Mesenchymal stem cell (in vitro differentiated cells and primary cell): ENCODE results near the gene MACROD2.

ENCODE experiments used
- DNase-seq: peaks from one replicate; pipeline ENCODE4 v3.0.0-alpha.2; 2013
- H2AFZ ChIP-seq: one replicate; pipeline ENCODE4 v1.6.1; 2013; ENCODE audit warnings: low read depth, mild to moderate bottlenecking, control low read depth, inconsistent platforms, low read length, moderate library complexity
- H2AK5ac ChIP-seq: 2 replicates; pipeline ENCODE4 v1.6.1; 2013; ENCODE audit warnings: low read length, moderate library complexity, mild to moderate bottlenecking, inconsistent platforms; ENCODE audit not compliant: severe bottlenecking
- H2BK120ac ChIP-seq: one replicate; pipeline ENCODE4 v1.6.1; 2013; ENCODE audit warnings: low read depth, mild to moderate bottlenecking, inconsistent platforms, low read length, moderate library complexity
- H2BK12ac ChIP-seq, 2 experiments: one replicate each; pipeline ENCODE4 v1.6.1; 2013; ENCODE audit warnings: inconsistent platforms in 2 of 2, low read length in 2 of 2, mild to moderate bottlenecking in 2 of 2, moderate library complexity in 2 of 2, control low read depth in 1 of 2
- H2BK15ac ChIP-seq: one replicate; pipeline ENCODE4 v1.6.1; 2013; ENCODE audit warnings: mild to moderate bottlenecking, low read depth, inconsistent platforms; ENCODE audit not compliant: poor library complexity, severe bottlenecking
- H2BK5ac ChIP-seq: 2 replicates; pipeline ENCODE4 v1.6.1; 2013; ENCODE audit warnings: low read depth, mild to moderate bottlenecking, low read length, control low read depth, inconsistent platforms; ENCODE audit not compliant: poor library complexity, severe bottlenecking
- H3K14ac ChIP-seq, 2 experiments: one replicate each; pipeline ENCODE4 v1.6.1; 2013; ENCODE audit warnings: inconsistent platforms in 2 of 2, low read length in 2 of 2, control low read depth in 1 of 2, mild to moderate bottlenecking in 1 of 2, moderate library complexity in 1 of 2
- H3K18ac ChIP-seq, 2 experiments: one replicate each; pipeline ENCODE4 v1.6.1; 2013; ENCODE audit warnings: inconsistent platforms in 2 of 2, low read length in 2 of 2, control low read depth in 1 of 2, low read depth in 1 of 2, mild to moderate bottlenecking in 1 of 2
- H3K23ac ChIP-seq, 2 experiments: one replicate each; pipeline ENCODE4 v1.6.1; 2013; ENCODE audit warnings: inconsistent platforms in 2 of 2, low read length in 2 of 2, mild to moderate bottlenecking in 2 of 2, moderate library complexity in 2 of 2, control low read depth in 1 of 2
- H3K27ac ChIP-seq: 2 replicates; pipeline ENCODE4 v1.5.1; 2013; ENCODE audit warnings: mild to moderate bottlenecking, moderate library complexity, low read length, control low read depth, inconsistent platforms; ENCODE audit not compliant: poor library complexity, severe bottlenecking
- H3K27me3 ChIP-seq, 2 experiments: 2 replicates each; pipeline versions ENCODE4 v1.6.1 to v1.7.0; 2013; ENCODE audit warnings: low read length in 2 of 2, mild to moderate bottlenecking in 2 of 2, moderate library complexity in 2 of 2, control low read depth in 1 of 2, inconsistent platforms in 1 of 2; ENCODE audit not compliant: control insufficient read depth in 1 of 2, insufficient read depth in 1 of 2
- H3K36me3 ChIP-seq, 2 experiments: 2 replicates each; pipeline versions ENCODE4 v1.6.1 to v1.7.0; 2013; ENCODE audit warnings: low read length in 2 of 2, control low read depth in 1 of 2, inconsistent platforms in 1 of 2, low read depth in 1 of 2, mild to moderate bottlenecking in 1 of 2; ENCODE audit not compliant: insufficient read depth in 2 of 2, control insufficient read depth in 1 of 2
- H3K4ac ChIP-seq, 2 experiments: one replicate each; pipeline ENCODE4 v1.6.1; 2013; ENCODE audit warnings: inconsistent platforms in 2 of 2, low read length in 2 of 2, mild to moderate bottlenecking in 2 of 2, moderate library complexity in 2 of 2, control low read depth in 1 of 2, low read depth in 1 of 2
- H3K4me1 ChIP-seq: 2 replicates; pipeline ENCODE4 v1.6.1; 2013; ENCODE audit warnings: low read depth, low read length, control low read depth; ENCODE audit not compliant: control insufficient read depth, insufficient read depth
- H3K4me2 ChIP-seq: 2 replicates; pipeline ENCODE4 v1.6.1; 2013; ENCODE audit warnings: low read length, mild to moderate bottlenecking, inconsistent platforms; ENCODE audit not compliant: poor library complexity, severe bottlenecking
- H3K4me3 ChIP-seq, 2 experiments: 2 replicates each; pipeline versions ENCODE4 v1.5.1 to v1.7.0; 2013; ENCODE audit warnings: low read length in 2 of 2, mild to moderate bottlenecking in 2 of 2, control low read depth in 1 of 2, low read depth in 1 of 2; ENCODE audit not compliant: insufficient read depth in 1 of 2
- H3K79me1 ChIP-seq: replicated peaks from 2 replicates; pipeline ENCODE4 v1.6.1; 2013; ENCODE audit warnings: mild to moderate bottlenecking, control low read depth, low read length, inconsistent platforms; ENCODE audit not compliant: poor library complexity, severe bottlenecking
- H3K9ac ChIP-seq: 2 replicates; pipeline ENCODE4 v1.7.0; 2013; ENCODE audit warnings: mild to moderate bottlenecking, low read length, moderate library complexity
- H3K9me3 ChIP-seq: 2 replicates; pipeline ENCODE4 v1.7.0; 2013; ENCODE audit warnings: mild to moderate bottlenecking, low read length; ENCODE audit not compliant: control insufficient read depth
- H4K8ac ChIP-seq: one replicate; pipeline ENCODE4 v1.6.1; 2013; ENCODE audit warnings: inconsistent platforms, mild to moderate bottlenecking, low read length, moderate library complexity
- H4K91ac ChIP-seq: one replicate; pipeline ENCODE4 v1.6.1; 2013; ENCODE audit warnings: mild to moderate bottlenecking, low read length, inconsistent platforms
- WGBS: methylation state at CpG from one replicate; pipeline ENCODE4 v1.1.7; 2013; ENCODE audit warnings: mixed read lengths; 5-methylcytosine and 5-hydroxymethylcytosine counted together

The MACROD2 gene

GRCh38 chr20:15564981-15565380 lies 1569.7 kb downstream of the MACROD2 start:
- no peak overlapping the region for H2BK5ac ChIP-seq
- H3K27me3 ChIP-seq = no peaks in the 10 kb centered on the region
- H2BK120ac ChIP-seq = no peak overlapping the region
- H3K9me3 ChIP-seq = peaks cover 3% of the 10 kb centered on the region
- no peak overlapping the region for H2AK5ac ChIP-seq
- no peak overlapping the region for H3K23ac ChIP-seq
- H3K79me1 ChIP-seq = no peaks in the 10 kb centered on the region
- H3K18ac ChIP-seq = no peak overlapping the region
- H3K4me1 ChIP-seq = no peaks in the 10 kb centered on the region
- no peaks in the 10 kb centered on the region for H3K36me3 ChIP-seq
- H3K4me2 ChIP-seq = no peak overlapping the region
- no peak for DNase-seq
- H3K4me3 ChIP-seq = no peak overlapping the region
- no peak overlapping the region for H2AFZ ChIP-seq
- WGBS = 92% methylated on average over 2 of the region's 3 CpGs
- H2BK15ac ChIP-seq = no peak overlapping the region
- H3K27ac ChIP-seq = no peak overlapping the region
- no peak overlapping the region for H4K8ac ChIP-seq
- H3K9ac ChIP-seq = no peak overlapping the region
- H4K91ac ChIP-seq = no peak overlapping the region
- H2BK12ac ChIP-seq = no peak overlapping the region
- H3K4ac ChIP-seq = no peak overlapping the region
- no peak overlapping the region for H3K14ac ChIP-seq

- Histone ChIP-seq H3K18ac (no peak overlapping the region), H3K4me3 (no peak overlapping the region), H4K8ac (no peak overlapping the region), H2BK15ac (no peak overlapping the region), H3K27me3 (no peaks in the 10 kb centered on the region), H2AK5ac (no peak overlapping the region), H2AFZ (no peak overlapping the region), H2BK12ac (no peak overlapping the region), H4K91ac (no peak overlapping the region), H3K23ac (no peak overlapping the region), H3K79me1 (no peaks in the 10 kb centered on the region), H3K14ac (no peak overlapping the region), H3K4me2 (no peak overlapping the region), H3K4ac (no peak overlapping the region), H3K9ac (no peak overlapping the region), H3K4me1 (no peaks in the 10 kb centered on the region), H3K36me3 (no peaks in the 10 kb centered on the region), H3K9me3 (peaks cover 2% of the 10 kb centered on the region), H2BK120ac (no peak overlapping the region), H3K27ac (no peak overlapping the region), H2BK5ac (no peak overlapping the region)
- no peak for DNase-seq
- WGBS = no CpG with 5 or more reads among the region's 2 CpGs
Measured at GRCh38 chr20:15565786-15566185, 1570.5 kb downstream of the MACROD2 start.

- Histone ChIP-seq H3K27ac (no peak overlapping the region), H4K8ac (no peak overlapping the region), H3K14ac (no peak overlapping the region), H3K4ac (no peak overlapping the region), H2BK5ac (no peak overlapping the region), H2BK12ac (no peak overlapping the region), H4K91ac (no peak overlapping the region), H3K9ac (no peak overlapping the region), H3K4me1 (no peaks in the 10 kb centered on the region), H3K18ac (no peak overlapping the region), H2AFZ (no peak overlapping the region), H3K9me3 (no peaks in the 10 kb centered on the region), H3K27me3 (no peaks in the 10 kb centered on the region), H3K23ac (no peak overlapping the region), H3K4me3 (no peak overlapping the region), H2BK15ac (no peak overlapping the region), H3K4me2 (no peak overlapping the region), H2BK120ac (no peak overlapping the region), H3K36me3 (no peaks in the 10 kb centered on the region), H3K79me1 (no peaks in the 10 kb centered on the region), H2AK5ac (no peak overlapping the region)
- DNase-seq = no peak
- 91% methylated on average over 4 of the region's 4 CpGs for WGBS
Measured at GRCh38 chr20:15567219-15567618, 1571.9 kb downstream of the MACROD2 start.

DNA sequence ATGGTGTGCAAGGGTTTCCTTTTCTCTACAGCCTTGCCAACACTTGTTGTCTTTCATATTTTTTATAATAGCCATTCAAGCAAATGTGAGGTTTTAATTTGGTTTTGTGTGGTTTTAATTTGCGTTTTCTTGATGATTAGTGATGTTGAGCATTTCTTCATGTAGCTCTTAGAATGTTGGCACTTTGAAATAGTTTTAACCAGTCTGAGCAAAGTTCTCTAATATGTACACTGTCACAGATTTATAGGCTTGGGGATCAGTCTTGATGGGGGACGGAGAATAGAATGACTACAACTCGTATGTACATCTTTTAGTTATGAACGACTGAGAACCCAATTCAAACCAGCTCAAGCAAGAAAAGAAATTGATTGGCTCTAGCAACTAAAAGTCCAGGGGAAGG lies 1574.8 kb downstream of the MACROD2 start:
- no peak overlapping the region for H3K4me3 ChIP-seq
- no peak overlapping the region for H2AFZ ChIP-seq
- no peak overlapping the region for H3K9ac ChIP-seq
- no peak overlapping the region for H3K18ac ChIP-seq
- H2BK120ac ChIP-seq = no peak overlapping the region
- no peak overlapping the region for H2BK5ac ChIP-seq
- H3K4ac ChIP-seq = no peak overlapping the region
- H3K27ac ChIP-seq = no peak overlapping the region
- no peak overlapping the region for H3K23ac ChIP-seq
- no peak overlapping the region for H4K8ac ChIP-seq
- no peak overlapping the region for H3K14ac ChIP-seq
- 93% methylated on average over 4 of the region's 4 CpGs for WGBS
- H2BK15ac ChIP-seq = no peak overlapping the region
- no peaks in the 10 kb centered on the region for H3K9me3 ChIP-seq
- no peaks in the 10 kb centered on the region for H3K27me3 ChIP-seq
- no peak for DNase-seq
- H3K4me1 ChIP-seq = no peaks in the 10 kb centered on the region
- no peak overlapping the region for H2AK5ac ChIP-seq
- H3K4me2 ChIP-seq = no peak overlapping the region
- no peaks in the 10 kb centered on the region for H3K79me1 ChIP-seq
- H3K36me3 ChIP-seq = no peaks in the 10 kb centered on the region
- no peak overlapping the region for H4K91ac ChIP-seq
- H2BK12ac ChIP-seq = no peak overlapping the region
